GM12878 (cell line): Measurements from ENCODE around the gene CLEC4G. TPM values are rescaled to one million over a fixed set of nuclear protein-coding genes. Genes with fewer than 3 reads are reported as not detected.
A peak's percentile ranks its signal among the peaks of the same experiment; 100 is the strongest.

Experiments
- ASH2L ChIP-seq: fragments of 300-600, 200-600 bp; sonication (generic); IDR thresholded peaks from 2 replicates; pipeline ENCODE4 v1.6.1; 2017; ENCODE audit warnings: low read depth, mild to moderate bottlenecking, borderline replicate concordance
- CBFB ChIP-seq: IDR thresholded peaks from 2 replicates; pipeline ENCODE4 v1.6.1; 2016; ENCODE audit warnings: antibody characterized with exemption, low read depth
- CREM ChIP-seq: IDR thresholded peaks from 2 replicates; pipeline ENCODE4 v1.6.1; 2014; ENCODE audit warnings: antibody characterized with exemption, low read depth
- IKZF2 ChIP-seq, 2 experiments: fragments of 450-650 bp; IDR thresholded peaks; 2 replicates each; pipeline ENCODE4 v1.6.1; 2017; ENCODE audit warnings: mild to moderate bottlenecking in 2 of 2, moderate library complexity in 2 of 2
- MEF2A ChIP-seq: IDR thresholded peaks from 2 replicates; pipeline ENCODE4 v1.6.1; 2011; ENCODE audit warnings: low read depth, mild to moderate bottlenecking, low read length, moderate library complexity; ENCODE audit not compliant: insufficient read depth
- NR2C1 ChIP-seq: fragments of 450-650 bp; IDR thresholded peaks from 2 replicates; pipeline ENCODE4 v1.6.1; 2017; ENCODE audit warnings: antibody characterized with exemption, mild to moderate bottlenecking, moderate library complexity
- POLR2A ChIP-seq: IDR thresholded peaks from 2 replicates; pipeline ENCODE4 v1.6.1; 2011; ENCODE audit warnings: low read depth, mild to moderate bottlenecking, low read length
- RAD21 ChIP-seq: IDR thresholded peaks from 2 replicates; pipeline ENCODE4 v1.6.1; 2011; ENCODE audit warnings: mild to moderate bottlenecking, low read depth, low read length, moderate library complexity; ENCODE audit not compliant: insufficient read depth
- RELA ChIP-seq: fragments of 450-650 bp; IDR thresholded peaks from 2 replicates; pipeline ENCODE4 v1.8.0; 2014; ENCODE audit warnings: borderline replicate concordance; ENCODE audit not compliant: partially characterized antibody
- SREBF2 ChIP-seq: IDR thresholded peaks from 2 replicates; pipeline ENCODE4 v1.6.1; 2012; ENCODE audit warnings: mild to moderate bottlenecking, low read length
- SRF ChIP-seq, 2 experiments: IDR thresholded peaks; 2 replicates each; pipeline ENCODE4 v1.6.1; 2011; ENCODE audit warnings: low read depth in 2 of 2, low read length in 2 of 2, mild to moderate bottlenecking in 1 of 2, moderate library complexity in 1 of 2
- TAF1 ChIP-seq: IDR thresholded peaks from 2 replicates; pipeline ENCODE4 v1.6.1; 2011; ENCODE audit warnings: mild to moderate bottlenecking, low read depth, low read length, borderline replicate concordance
- TCF12 ChIP-seq: IDR thresholded peaks from 2 replicates; pipeline ENCODE4 v1.6.1; 2011; ENCODE audit warnings: low read depth, mild to moderate bottlenecking, low read length
- WRNIP1 ChIP-seq: IDR thresholded peaks from 2 replicates; pipeline ENCODE4 v1.6.1; 2011; ENCODE audit warnings: low read depth, low read length, improper control_type of control experiment, borderline replicate concordance
- ZBED1 ChIP-seq: IDR thresholded peaks from 2 replicates; pipeline ENCODE4 v1.6.1; 2016; ENCODE audit warnings: borderline replicate concordance
- ZNF24 ChIP-seq: fragments of 450-650 bp; IDR thresholded peaks from 2 replicates; pipeline ENCODE4 v1.6.1; 2017; ENCODE audit warnings: antibody characterized with exemption, mild to moderate bottlenecking
- ZNF622 ChIP-seq: fragments of 450-650 bp; IDR thresholded peaks from 2 replicates; pipeline ENCODE4 v1.6.1; 2017; ENCODE audit warnings: mild to moderate bottlenecking, inconsistent platforms
- ZZZ3 ChIP-seq: IDR thresholded peaks from 2 replicates; pipeline ENCODE4 v1.6.1; 2011; ENCODE audit warnings: low read depth; ENCODE audit not compliant: control insufficient read depth, insufficient read length
- polyA plus RNA-seq, 11 experiments: library from polyadenylated mRNA; depleted of rRNA in 4 of 11; unstranded in 6 of 11; stranded (reverse) in 5 of 11; fragments of >200 nt; fragmentation: Nextera tagmentation in 4 of 11; fragmentation: Illumina TruSeq in 1 of 11; extraction: Ambion mirVana in 4 of 11; extraction: Trizol in 1 of 11; gene quantifications; 1 replicate in 1 of 11; 2 replicates in 10 of 11; pipeline versions ENCODE4 v1.2.1 to v1.2.3, GENCODE V29; 2011 to 2016; ENCODE audit warnings: inconsistent platforms in 2 of 11, missing spikeins in 2 of 11, low read depth in 1 of 11
- total RNA-seq, 4 experiments: library from RNA; depleted of rRNA in 3 of 4; stranded (reverse); fragments of >200 nt in 3 of 4; fragmentation: Illumina TruSeq in 1 of 4; extraction: Trizol in 1 of 4; gene quantifications; 2 replicates each; pipeline versions ENCODE4 v1.2.1 to v1.2.3, GENCODE V29; 2013 to 2021
- TF ChIP-seq, protein P1 (sequence below): fragments of 450-650 bp; IDR thresholded peaks from 2 replicates; pipeline ENCODE4 v1.6.1; 2017; ENCODE audit warnings: mild to moderate bottlenecking, moderate library complexity
- TF ChIP-seq, protein P2 (sequence below): IDR thresholded peaks from 2 replicates; pipeline ENCODE4 v1.6.1; 2011; ENCODE audit warnings: low read depth, low read length, improper control_type of control experiment, borderline replicate concordance
- TF ChIP-seq, protein P3 (sequence below), 3 experiments: IDR thresholded peaks in 2 of 3; conservative IDR thresholded peaks in 1 of 3; 2 replicates each; pipeline ENCODE4 v1.5.1; 2011; ENCODE audit warnings: low read depth in 3 of 3, low read length in 3 of 3, mild to moderate bottlenecking in 3 of 3, control low read depth in 2 of 3, moderate library complexity in 2 of 3, inconsistent platforms in 1 of 3, mixed read lengths in 1 of 3; ENCODE audit not compliant: control insufficient read depth in 2 of 3, insufficient read depth in 1 of 3; ENCODE audit errors: extremely low read depth in 1 of 3
- TF ChIP-seq, protein P4 (sequence below): fragments of 450-650 bp; IDR thresholded peaks from 2 replicates; pipeline ENCODE4 v1.6.1; 2016; ENCODE audit warnings: mild to moderate bottlenecking
- TF ChIP-seq, protein P5 (sequence below): IDR thresholded peaks from 2 replicates; pipeline ENCODE4 v1.6.1; 2012; ENCODE audit warnings: low read length, inconsistent platforms

The CLEC4G gene
- total and polyA plus RNA-seq, 10 of the 15 experiments (the other 5 are each of a cell fraction or from before 2014, with no cell fraction given), result 0.04 TPM; not detected in 9

DNA sequence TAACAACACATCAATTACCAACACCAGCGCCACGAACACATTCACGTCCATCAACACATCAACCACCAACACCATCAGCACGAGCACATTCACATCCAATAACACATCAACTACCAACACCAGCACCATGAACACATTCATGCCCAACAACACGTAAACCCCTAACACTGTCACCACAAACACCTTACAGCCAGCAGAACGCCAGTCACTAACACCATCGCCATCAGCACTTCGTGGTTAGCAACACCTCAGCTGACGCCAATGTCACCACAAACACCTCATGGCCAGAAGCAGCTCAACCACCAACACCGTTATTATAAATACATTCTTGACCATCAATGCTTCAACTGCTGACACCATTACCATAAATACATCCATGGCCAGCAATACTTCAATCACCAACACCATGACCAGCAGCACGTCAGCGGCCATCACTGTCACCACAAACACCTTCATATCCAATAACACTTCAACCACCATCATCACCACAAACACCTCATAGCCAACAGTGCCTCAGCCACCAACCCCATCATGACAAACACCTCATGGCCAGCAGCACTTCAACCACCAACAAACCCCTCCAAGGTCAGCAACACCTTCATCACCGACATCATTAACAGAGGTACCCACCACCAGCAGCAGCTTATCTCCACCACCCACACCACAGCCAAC lies 39.4 kb downstream of the CLEC4G start (continued):
- TF ChIP-seq, protein P1, sequence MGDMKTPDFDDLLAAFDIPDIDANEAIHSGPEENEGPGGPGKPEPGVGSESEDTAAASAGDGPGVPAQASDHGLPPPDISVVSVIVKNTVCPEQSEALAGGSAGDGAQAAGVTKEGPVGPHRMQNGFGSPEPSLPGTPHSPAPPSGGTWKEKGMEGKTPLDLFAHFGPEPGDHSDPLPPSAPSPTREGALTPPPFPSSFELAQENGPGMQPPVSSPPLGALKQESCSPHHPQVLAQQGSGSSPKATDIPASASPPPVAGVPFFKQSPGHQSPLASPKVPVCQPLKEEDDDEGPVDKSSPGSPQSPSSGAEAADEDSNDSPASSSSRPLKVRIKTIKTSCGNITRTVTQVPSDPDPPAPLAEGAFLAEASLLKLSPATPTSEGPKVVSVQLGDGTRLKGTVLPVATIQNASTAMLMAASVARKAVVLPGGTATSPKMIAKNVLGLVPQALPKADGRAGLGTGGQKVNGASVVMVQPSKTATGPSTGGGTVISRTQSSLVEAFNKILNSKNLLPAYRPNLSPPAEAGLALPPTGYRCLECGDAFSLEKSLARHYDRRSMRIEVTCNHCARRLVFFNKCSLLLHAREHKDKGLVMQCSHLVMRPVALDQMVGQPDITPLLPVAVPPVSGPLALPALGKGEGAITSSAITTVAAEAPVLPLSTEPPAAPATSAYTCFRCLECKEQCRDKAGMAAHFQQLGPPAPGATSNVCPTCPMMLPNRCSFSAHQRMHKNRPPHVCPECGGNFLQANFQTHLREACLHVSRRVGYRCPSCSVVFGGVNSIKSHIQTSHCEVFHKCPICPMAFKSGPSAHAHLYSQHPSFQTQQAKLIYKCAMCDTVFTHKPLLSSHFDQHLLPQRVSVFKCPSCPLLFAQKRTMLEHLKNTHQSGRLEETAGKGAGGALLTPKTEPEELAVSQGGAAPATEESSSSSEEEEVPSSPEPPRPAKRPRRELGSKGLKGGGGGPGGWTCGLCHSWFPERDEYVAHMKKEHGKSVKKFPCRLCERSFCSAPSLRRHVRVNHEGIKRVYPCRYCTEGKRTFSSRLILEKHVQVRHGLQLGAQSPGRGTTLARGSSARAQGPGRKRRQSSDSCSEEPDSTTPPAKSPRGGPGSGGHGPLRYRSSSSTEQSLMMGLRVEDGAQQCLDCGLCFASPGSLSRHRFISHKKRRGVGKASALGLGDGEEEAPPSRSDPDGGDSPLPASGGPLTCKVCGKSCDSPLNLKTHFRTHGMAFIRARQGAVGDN, result no peak
- no peak for TF ChIP-seq ASH2L
- TF ChIP-seq MEF2A, result no peak
- TF ChIP-seq ZNF24, result no peak
- TF ChIP-seq TCF12, result no peak
- peak; percentile 68 to 83; a peak in 3 of 4 replicates for TF ChIP-seq IKZF2 (IDR thresholded peaks at IDR 0.05)
- TF ChIP-seq, protein P2, sequence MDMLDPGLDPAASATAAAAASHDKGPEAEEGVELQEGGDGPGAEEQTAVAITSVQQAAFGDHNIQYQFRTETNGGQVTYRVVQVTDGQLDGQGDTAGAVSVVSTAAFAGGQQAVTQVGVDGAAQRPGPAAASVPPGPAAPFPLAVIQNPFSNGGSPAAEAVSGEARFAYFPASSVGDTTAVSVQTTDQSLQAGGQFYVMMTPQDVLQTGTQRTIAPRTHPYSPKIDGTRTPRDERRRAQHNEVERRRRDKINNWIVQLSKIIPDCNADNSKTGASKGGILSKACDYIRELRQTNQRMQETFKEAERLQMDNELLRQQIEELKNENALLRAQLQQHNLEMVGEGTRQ, result no peak
- TF ChIP-seq ZBED1, result no peak
- TF ChIP-seq CREM, result no peak
- TF ChIP-seq RELA, result no peak
- TF ChIP-seq WRNIP1, result no peak
- TF ChIP-seq, protein P3, sequence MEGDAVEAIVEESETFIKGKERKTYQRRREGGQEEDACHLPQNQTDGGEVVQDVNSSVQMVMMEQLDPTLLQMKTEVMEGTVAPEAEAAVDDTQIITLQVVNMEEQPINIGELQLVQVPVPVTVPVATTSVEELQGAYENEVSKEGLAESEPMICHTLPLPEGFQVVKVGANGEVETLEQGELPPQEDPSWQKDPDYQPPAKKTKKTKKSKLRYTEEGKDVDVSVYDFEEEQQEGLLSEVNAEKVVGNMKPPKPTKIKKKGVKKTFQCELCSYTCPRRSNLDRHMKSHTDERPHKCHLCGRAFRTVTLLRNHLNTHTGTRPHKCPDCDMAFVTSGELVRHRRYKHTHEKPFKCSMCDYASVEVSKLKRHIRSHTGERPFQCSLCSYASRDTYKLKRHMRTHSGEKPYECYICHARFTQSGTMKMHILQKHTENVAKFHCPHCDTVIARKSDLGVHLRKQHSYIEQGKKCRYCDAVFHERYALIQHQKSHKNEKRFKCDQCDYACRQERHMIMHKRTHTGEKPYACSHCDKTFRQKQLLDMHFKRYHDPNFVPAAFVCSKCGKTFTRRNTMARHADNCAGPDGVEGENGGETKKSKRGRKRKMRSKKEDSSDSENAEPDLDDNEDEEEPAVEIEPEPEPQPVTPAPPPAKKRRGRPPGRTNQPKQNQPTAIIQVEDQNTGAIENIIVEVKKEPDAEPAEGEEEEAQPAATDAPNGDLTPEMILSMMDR (IDR thresholded peaks at IDR 0.05 in 2 of 3, conservative IDR thresholded peaks at IDR 0.05 in 1 of 3; ENCODE audit: control insufficient read depth in 2 of 3, extremely low read depth in 1 of 3, insufficient read depth in 1 of 3, low read depth in 3 of 3, low read length in 3 of 3), result no peak
- peak; percentile 50; the same call in 1 of the 2 replicates for TF ChIP-seq POLR2A
- TF ChIP-seq CBFB, result no peak
- TF ChIP-seq TAF1, result no peak
- no peak for TF ChIP-seq SREBF2
- no peak for TF ChIP-seq NR2C1
- TF ChIP-seq RAD21, result no peak
- no peak for TF ChIP-seq ZZZ3
- TF ChIP-seq, protein P4, sequence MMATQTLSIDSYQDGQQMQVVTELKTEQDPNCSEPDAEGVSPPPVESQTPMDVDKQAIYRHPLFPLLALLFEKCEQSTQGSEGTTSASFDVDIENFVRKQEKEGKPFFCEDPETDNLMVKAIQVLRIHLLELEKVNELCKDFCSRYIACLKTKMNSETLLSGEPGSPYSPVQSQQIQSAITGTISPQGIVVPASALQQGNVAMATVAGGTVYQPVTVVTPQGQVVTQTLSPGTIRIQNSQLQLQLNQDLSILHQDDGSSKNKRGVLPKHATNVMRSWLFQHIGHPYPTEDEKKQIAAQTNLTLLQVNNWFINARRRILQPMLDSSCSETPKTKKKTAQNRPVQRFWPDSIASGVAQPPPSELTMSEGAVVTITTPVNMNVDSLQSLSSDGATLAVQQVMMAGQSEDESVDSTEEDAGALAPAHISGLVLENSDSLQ, result peak; percentile 78
- TF ChIP-seq, protein P5, sequence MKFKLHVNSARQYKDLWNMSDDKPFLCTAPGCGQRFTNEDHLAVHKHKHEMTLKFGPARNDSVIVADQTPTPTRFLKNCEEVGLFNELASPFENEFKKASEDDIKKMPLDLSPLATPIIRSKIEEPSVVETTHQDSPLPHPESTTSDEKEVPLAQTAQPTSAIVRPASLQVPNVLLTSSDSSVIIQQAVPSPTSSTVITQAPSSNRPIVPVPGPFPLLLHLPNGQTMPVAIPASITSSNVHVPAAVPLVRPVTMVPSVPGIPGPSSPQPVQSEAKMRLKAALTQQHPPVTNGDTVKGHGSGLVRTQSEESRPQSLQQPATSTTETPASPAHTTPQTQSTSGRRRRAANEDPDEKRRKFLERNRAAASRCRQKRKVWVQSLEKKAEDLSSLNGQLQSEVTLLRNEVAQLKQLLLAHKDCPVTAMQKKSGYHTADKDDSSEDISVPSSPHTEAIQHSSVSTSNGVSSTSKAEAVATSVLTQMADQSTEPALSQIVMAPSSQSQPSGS, result no peak
- TF ChIP-seq ZNF622, result no peak
- no peak for TF ChIP-seq SRF (IDR thresholded peaks at IDR 0.05; ENCODE audit: low read depth in 2 of 2, low read length in 2 of 2)
